SK-N-SH (cell line): ENCODE measurements around the gene VAMP8. TPM values are rescaled to one million over a fixed set of nuclear protein-coding genes. Genes with fewer than 3 reads are reported as not detected.

Experiments used
- CTCF ChIA-PET: fragments of 300-600, 350-600 bp; formaldehyde crosslinking; extraction: SDS; loops from one replicate; lab custom pipeline; 2021; lab: Yijun Ruan, JAX
- POLR2A ChIA-PET: fragments of 350-600 bp; sonication (Branson Sonifier 250); formaldehyde crosslinking; extraction: SDS; loops from one replicate; lab custom pipeline; 2020; ENCODE audit warnings: antibody characterized with exemption, inconsistent platforms; lab: Yijun Ruan, JAX
- DNase-seq: peaks from one replicate; pipeline ENCODE4 v3.0.0; 2012
- H2AFZ ChIP-seq: fragments of 200-600 bp; sonication (generic); 2 replicates; pipeline ENCODE4 v1.8.1; 2016; ENCODE audit warnings: antibody characterized with exemption, mild to moderate bottlenecking, low read depth
- H3F3A ChIP-seq: fragments of 200-600 bp; sonication (generic); replicated peaks from 2 replicates; pipeline ENCODE3; 2016; ENCODE audit warnings: antibody characterized with exemption, mild to moderate bottlenecking; ENCODE audit not compliant: insufficient read depth
- H3K27ac ChIP-seq, 2 experiments: fragments of 200-500 bp in 1 of 2; fragments of 200-600 bp in 1 of 2; sonication (Bioruptor generic) in 1 of 2; sonication (generic), shearing (Covaris generic) in 1 of 2; 2 replicates each; pipeline versions ENCODE4 v1.5.1 to v1.6.1; 2014 to 2016; ENCODE audit warnings: low read depth in 2 of 2, inconsistent platforms in 1 of 2, low read length in 1 of 2, mild to moderate bottlenecking in 1 of 2, mixed read lengths in 1 of 2
- H3K27me3 ChIP-seq: fragments of 200-600 bp; sonication (generic), shearing (Covaris generic); 2 replicates; pipeline ENCODE4 v1.6.1; 2016; ENCODE audit warnings: mixed run types; ENCODE audit not compliant: insufficient read depth
- H3K36me3 ChIP-seq, 2 experiments: fragments of 200-500 bp in 1 of 2; fragments of 200-600 bp in 1 of 2; sonication (Bioruptor generic) in 1 of 2; sonication (generic) in 1 of 2; replicated peaks in 1 of 2; 2 replicates each; pipeline versions ENCODE3 to v1.5.1; 2014 to 2016; ENCODE audit warnings: low read length in 1 of 2, mild to moderate bottlenecking in 1 of 2; ENCODE audit not compliant: insufficient read depth in 2 of 2, control insufficient read depth in 1 of 2
- H3K4me1 ChIP-seq, 2 experiments: fragments of 200-500 bp in 1 of 2; fragments of 200-600 bp in 1 of 2; sonication (Bioruptor generic) in 1 of 2; sonication (generic), shearing (Covaris generic) in 1 of 2; 2 replicates each; pipeline versions ENCODE4 v1.5.1 to v1.6.1; 2014 to 2016; ENCODE audit warnings: low read depth in 1 of 2, low read length in 1 of 2, mixed run types in 1 of 2; ENCODE audit not compliant: insufficient read depth in 2 of 2, control insufficient read depth in 1 of 2
- H3K4me2 ChIP-seq: fragments of 200-600 bp; sonication (generic), shearing (Covaris generic); 2 replicates; pipeline ENCODE4 v1.6.1; 2017; ENCODE audit warnings: mixed run types
- H3K4me3 ChIP-seq, 2 experiments: fragments of 200-500 bp in 1 of 2; fragments of 200-600 bp in 1 of 2; sonication (Bioruptor generic) in 1 of 2; sonication (generic), shearing (Covaris generic) in 1 of 2; 2 replicates each; pipeline versions ENCODE4 v1.5.1 to v1.8.1; 2014 to 2016; ENCODE audit warnings: low read depth in 2 of 2, inconsistent platforms in 1 of 2, low read length in 1 of 2, mild to moderate bottlenecking in 1 of 2, mixed read lengths in 1 of 2, moderate library complexity in 1 of 2
- H3K79me2 ChIP-seq: fragments of 200-600 bp; sonication (generic); 2 replicates; pipeline ENCODE4 v1.8.1; 2017; ENCODE audit warnings: mild to moderate bottlenecking; ENCODE audit not compliant: insufficient read depth
- H3K9ac ChIP-seq: fragments of 200-600 bp; sonication (generic); 2 replicates; pipeline ENCODE4 v1.6.1; 2017; ENCODE audit warnings: mixed run types
- H3K9me2 ChIP-seq: fragments of 200-600 bp; sonication (generic); 2 replicates; pipeline ENCODE4 v1.6.1; 2017; ENCODE audit warnings: mixed run types
- H3K9me3 ChIP-seq: fragments of 200-600 bp; sonication (generic); 2 replicates; pipeline ENCODE4 v1.6.1; 2017; ENCODE audit warnings: mixed run types, mild to moderate bottlenecking, moderate library complexity
- H4K20me1 ChIP-seq: fragments of 200-600 bp; sonication (generic); 2 replicates; pipeline ENCODE4 v1.6.1; 2017; ENCODE audit warnings: mild to moderate bottlenecking, mixed run types; ENCODE audit not compliant: insufficient read depth
- CTCF ChIP-seq: fragments of 200-600 bp; sonication (generic); IDR thresholded peaks from 2 replicates; pipeline ENCODE4 v1.6.1; 2017; ENCODE audit warnings: antibody characterized with exemption, mild to moderate bottlenecking, moderate library complexity
- ELF1 ChIP-seq: IDR thresholded peaks from 2 replicates; pipeline ENCODE4 v1.4.0; 2012
- EP300 ChIP-seq, 2 experiments: IDR thresholded peaks; 2 replicates each; pipeline versions ENCODE4 v1.4.0 to v1.6.1; 2012; ENCODE audit warnings: borderline replicate concordance in 1 of 2, low read depth in 1 of 2, low read length in 1 of 2
- EZH2phosphoT487 ChIP-seq: fragments of 200-600 bp; sonication (generic); IDR thresholded peaks from 2 replicates; pipeline ENCODE4 v1.6.1; 2017; ENCODE audit warnings: low read depth, mixed run types, mild to moderate bottlenecking, antibody characterized with exemption, moderate library complexity, borderline replicate concordance
- FOSL2 ChIP-seq: IDR thresholded peaks from 2 replicates; pipeline ENCODE4 v1.4.0; 2012; ENCODE audit warnings: low read depth, mild to moderate bottlenecking, moderate library complexity, borderline replicate concordance
- FOXJ3 ChIP-seq: sonication (generic); formaldehyde crosslinking; IDR thresholded peaks from 2 replicates; pipeline ENCODE4 v1.5.1; 2020; ENCODE audit warnings: mild to moderate bottlenecking, missing genetic modification reagents
- GATA2 ChIP-seq: sonication (generic); formaldehyde crosslinking; IDR thresholded peaks from 2 replicates; pipeline ENCODE4 v1.5.0; 2020; ENCODE audit warnings: mild to moderate bottlenecking, missing genetic modification reagents
- MEF2A ChIP-seq: IDR thresholded peaks from 2 replicates; pipeline ENCODE4 v1.4.0; 2012; ENCODE audit warnings: low read depth, borderline replicate concordance
- MXI1 ChIP-seq: IDR thresholded peaks from 2 replicates; pipeline ENCODE4 v1.6.1; 2012; ENCODE audit warnings: mild to moderate bottlenecking, low read depth, low read length, improper control_type of control experiment
- NFIC ChIP-seq: IDR thresholded peaks from 2 replicates; pipeline ENCODE4 v1.4.0; 2012; ENCODE audit warnings: borderline replicate concordance
- POLR2AphosphoS5 ChIP-seq: IDR thresholded peaks from 2 replicates; pipeline ENCODE4 v1.6.1; 2012; ENCODE audit warnings: low read depth, low read length
- RAD21 ChIP-seq: IDR thresholded peaks from 2 replicates; pipeline ENCODE4 v1.6.1; 2012; ENCODE audit warnings: mild to moderate bottlenecking, low read length
- RXRA ChIP-seq: IDR thresholded peaks from 2 replicates; pipeline ENCODE4 v1.4.0; 2012; ENCODE audit warnings: low read depth, mild to moderate bottlenecking, borderline replicate concordance
- SIN3A ChIP-seq: IDR thresholded peaks from 2 replicates; pipeline ENCODE4 v1.6.1; 2012; ENCODE audit warnings: low read depth, mild to moderate bottlenecking, low read length, moderate library complexity, borderline replicate concordance
- SMC3 ChIP-seq: IDR thresholded peaks from 2 replicates; pipeline ENCODE4 v1.6.1; 2012; ENCODE audit warnings: low read depth, low read length, improper control_type of control experiment
- TAF1 ChIP-seq: IDR thresholded peaks from 2 replicates; pipeline ENCODE4 v1.6.1; 2012; ENCODE audit warnings: low read depth, mild to moderate bottlenecking, low read length, moderate library complexity, borderline replicate concordance
- TCF12 ChIP-seq: IDR thresholded peaks from 2 replicates; pipeline ENCODE4 v1.4.0; 2012
- TEAD4 ChIP-seq: IDR thresholded peaks from 2 replicates; pipeline ENCODE4 v1.4.0; 2012; ENCODE audit warnings: mild to moderate bottlenecking, borderline replicate concordance; ENCODE audit not compliant: insufficient read depth
- YY1 ChIP-seq: IDR thresholded peaks from 2 replicates; pipeline ENCODE4 v1.4.0; 2012; ENCODE audit warnings: low read depth, mild to moderate bottlenecking
- WGBS: methylation state at CpG from one replicate; pipeline ENCODE4 v1.1.6; 2017; ENCODE audit warnings: low lambda C conversion rate; 5-methylcytosine and 5-hydroxymethylcytosine counted together
- polyA plus RNA-seq, 3 experiments: library from polyadenylated mRNA; depleted of rRNA; stranded (reverse); fragments of >200 nt; gene quantifications; 2 replicates each; pipeline ENCODE4 v1.2.3, GENCODE V29; 2012
- TF ChIP-seq, protein P1 (sequence below): fragments of 150-350 bp; IDR thresholded peaks from 2 replicates; pipeline ENCODE4 v1.6.1; 2016; ENCODE audit warnings: mild to moderate bottlenecking, low read depth, low read length
- TF ChIP-seq, protein P2 (sequence below): IDR thresholded peaks from 2 replicates; pipeline ENCODE4 v1.4.0; 2012; ENCODE audit warnings: low read depth
- TF ChIP-seq, protein P3 (sequence below): IDR thresholded peaks from 2 replicates; pipeline ENCODE4 v1.4.0; 2012; ENCODE audit warnings: low read depth, borderline replicate concordance

VAMP8 gene
- polyA plus RNA-seq, 1 of the 3 experiments (the other 2 are of a cell fraction): 0.72 TPM

GRCh38 chr2:85538507-85539360, 38.7 kb upstream of the VAMP8 start, which contains the start of gene MAT2A (continued):
- TF ChIP-seq, protein P1, sequence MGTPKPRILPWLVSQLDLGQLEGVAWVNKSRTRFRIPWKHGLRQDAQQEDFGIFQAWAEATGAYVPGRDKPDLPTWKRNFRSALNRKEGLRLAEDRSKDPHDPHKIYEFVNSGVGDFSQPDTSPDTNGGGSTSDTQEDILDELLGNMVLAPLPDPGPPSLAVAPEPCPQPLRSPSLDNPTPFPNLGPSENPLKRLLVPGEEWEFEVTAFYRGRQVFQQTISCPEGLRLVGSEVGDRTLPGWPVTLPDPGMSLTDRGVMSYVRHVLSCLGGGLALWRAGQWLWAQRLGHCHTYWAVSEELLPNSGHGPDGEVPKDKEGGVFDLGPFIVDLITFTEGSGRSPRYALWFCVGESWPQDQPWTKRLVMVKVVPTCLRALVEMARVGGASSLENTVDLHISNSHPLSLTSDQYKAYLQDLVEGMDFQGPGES: 0 out of 2 replicates have a peak, but pooled peaks have one; percentile 14
- TF ChIP-seq POLR2AphosphoS5: peak; percentile 100
- TF ChIP-seq MEF2A: no peak
- peak; percentile 4; the same call in 1 of the 2 replicates for TF ChIP-seq NFIC
- no peak for TF ChIP-seq TEAD4
- 0 out of 2 replicates have a peak, but pooled peaks have one; percentile 27 for TF ChIP-seq RXRA
- TF ChIP-seq CTCF: peak; percentile 67
- peak; percentile 89 for TF ChIP-seq YY1
- peak; percentile 56 for TF ChIP-seq SMC3
- no peak for TF ChIP-seq ELF1
- no peak for TF ChIP-seq FOXJ3 (CRISPR knock-in tag)
- TF ChIP-seq RAD21: peak; percentile 60

- H3K4me1 ChIP-seq: peaks cover 29 to 40% of the 10 kb centered on the region in 2 experiments; a peak in 3 of 4 replicates
- peak overlapping the region; percentile 98 to 100 for H3K27ac ChIP-seq
- peaks cover 38 to 43% of the 10 kb centered on the region in 2 experiments for H3K36me3 ChIP-seq
- CTCF ChIA-PET: interaction anchor here (0.6 to 10.6 kb wide), 16 partner anchors 11 to 419 kb away, joined by 3 to 146 read pairs (median 4); partner anchors contain the start of genes GGCX and SH2D6
- POLR2A ChIA-PET: interaction anchor here (0.6 to 6.1 kb wide), 27 partner anchors 11 to 231 kb away, joined by 3 to 135 read pairs (median 7); partner anchors contain the start of genes ELMOD3, GGCX, RETSAT and SH2D6
- DNase-seq: peak; percentile 75
- H3K27me3 ChIP-seq: no peaks in the 10 kb centered on the region
- peaks cover 68% of the 10 kb centered on the region for H3K79me2 ChIP-seq
- peak overlapping the region; percentile 94 to 99 for H3K4me3 ChIP-seq
- no peaks in the 10 kb centered on the region for H3K9me2 ChIP-seq
- H3F3A ChIP-seq: peaks cover 22% of the 10 kb centered on the region
- no peak overlapping the region for H2AFZ ChIP-seq
- 0 out of 2 replicates have a peak, but pooled peaks have one; percentile 52 for TF ChIP-seq YY1
- TF ChIP-seq, protein P2, sequence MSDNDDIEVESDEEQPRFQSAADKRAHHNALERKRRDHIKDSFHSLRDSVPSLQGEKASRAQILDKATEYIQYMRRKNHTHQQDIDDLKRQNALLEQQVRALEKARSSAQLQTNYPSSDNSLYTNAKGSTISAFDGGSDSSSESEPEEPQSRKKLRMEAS: peak; percentile 94
- TF ChIP-seq TCF12: peak; percentile 6; the same call in 1 of the 2 replicates
- peak; percentile 10; the same call in 1 of the 2 replicates for TF ChIP-seq SIN3A
- TF ChIP-seq, protein P3, sequence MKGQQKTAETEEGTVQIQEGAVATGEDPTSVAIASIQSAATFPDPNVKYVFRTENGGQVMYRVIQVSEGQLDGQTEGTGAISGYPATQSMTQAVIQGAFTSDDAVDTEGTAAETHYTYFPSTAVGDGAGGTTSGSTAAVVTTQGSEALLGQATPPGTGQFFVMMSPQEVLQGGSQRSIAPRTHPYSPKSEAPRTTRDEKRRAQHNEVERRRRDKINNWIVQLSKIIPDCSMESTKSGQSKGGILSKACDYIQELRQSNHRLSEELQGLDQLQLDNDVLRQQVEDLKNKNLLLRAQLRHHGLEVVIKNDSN: peak; percentile 43; the same call in 1 of the 2 replicates
- TF ChIP-seq GATA2: no peak
- no peak for TF ChIP-seq FOSL2
- TF ChIP-seq POLR2AphosphoS5: peak; percentile 25; the same call in 1 of the 2 replicates
- TF ChIP-seq EP300 (IDR thresholded peaks at IDR 0.05; ENCODE audit: borderline replicate concordance in 1 of 2, low read depth in 1 of 2, low read length in 1 of 2): 0 out of 4 replicates have a peak, but pooled peaks of 1 of the 2 experiments have one; percentile 6
- 0 out of 2 replicates have a peak, but pooled peaks have one; percentile 35 for TF ChIP-seq TAF1
- TF ChIP-seq NFIC: 0 out of 2 replicates have a peak, but pooled peaks have one; percentile 2
- peak; percentile 99 for TF ChIP-seq MXI1
- no peak for TF ChIP-seq EZH2phosphoT487
- no peak for TF ChIP-seq ELF1
- H4K20me1 ChIP-seq: peaks cover 49% of the 10 kb centered on the region
- WGBS: under 1% methylated on average over 22 of the region's 67 CpGs
- H3K9me3 ChIP-seq: no peaks in the 10 kb centered on the region
- H3K9ac ChIP-seq: peak overlapping the region; percentile 99
- peak overlapping the region; percentile 91 for H3K4me2 ChIP-seq
Observed at GRCh38 chr2:85539361-85540132, 37.8 kb upstream of the VAMP8 start.
